Heart left ventricle (tissue), 13 donors: ENCODE results near the gene PLOD1.

Experiments
- CTCF ChIP-seq, 12 donors: fragments of 200-600 bp; sonication (generic) in 4 of 12; IDR thresholded peaks; one replicate each; pipeline versions ENCODE4 v1.5.0 to v1.8.0; 2018 to 2022; ENCODE audit warnings: antibody characterized with exemption in 12 of 12, mild to moderate bottlenecking in 5 of 12
- POLR2A ChIP-seq, 2 donors: fragments of 450-650 bp; IDR thresholded peaks; one replicate each; pipeline ENCODE4 v1.6.1; 2017; ENCODE audit warnings: antibody characterized with exemption in 2 of 2, mild to moderate bottlenecking in 2 of 2, moderate library complexity in 2 of 2
- donor health status: ischemic (EF 13 %, LVEDD 7.1; RV severe dilation, severe dysfunction).
- donor health status: DM: no; HTN: yes; CAD: no.
- donor health status: DM: no; HTN: no; CAD: no.
- donor health status: ischemic (EF 25% LVEDD 6.9; RV normal size, moderate dysfunction).
- donor health status: ischemic (EF 25% LVEDD 5.7; RV mildly dilated, moderate dysfunction).
- donor health status: ischemic (EF 35%, LVEDD 5.7; RV mildly dilated, moderate dysfunction).
- donor health status: nonischemic (EF 11% LVEDD 7.7; RV severe dilation, severe dysfunction).
- donor health status: DM: yes; HTN: yes; CAD: no.
- donor health status: PGD.
- donor health status: ischemic (EF 29% LVEDD 5.4; RV normal size, mild dysfunction).
- donor health status: nonischemic (EF 23%, LVEDD 6.1; RV moderate dilation, normal function).

GRCh38 chr1:11907275-11908094 is 27.0 kb upstream of the PLOD1 start:
- TF ChIP-seq POLR2A (IDR thresholded peaks at IDR 0.05) (no peak), CTCF (IDR thresholded peaks at IDR 0.05) (peak; percentile 51 to 99 (median 76))
